Subcutaneous adipose tissue (tissue), 4 donors: ENCODE measurements around the gene EFCAB6. TPM values are rescaled to one million over a fixed set of nuclear protein-coding genes. Genes with fewer than 3 reads are reported as not detected.

ENCODE experiments used
- total RNA-seq, 4 donors: library from RNA; depleted of rRNA; stranded (reverse); fragments of >200 nt; gene quantifications; one replicate each; pipeline ENCODE4 v1.1.0, GENCODE V29; 2016
- TF ChIP-seq, protein P1 (sequence below): fragments of 450-650 bp; IDR thresholded peaks from one replicate; pipeline ENCODE4 v1.5.1; 2016; ENCODE audit warnings: low read depth, mild to moderate bottlenecking, control low read depth, antibody characterized with exemption, moderate library complexity

EFCAB6 gene
- total RNA-seq, 4 donors from 2014 or later = 2.1 to 4.0 (median 2.4) TPM

DNA sequence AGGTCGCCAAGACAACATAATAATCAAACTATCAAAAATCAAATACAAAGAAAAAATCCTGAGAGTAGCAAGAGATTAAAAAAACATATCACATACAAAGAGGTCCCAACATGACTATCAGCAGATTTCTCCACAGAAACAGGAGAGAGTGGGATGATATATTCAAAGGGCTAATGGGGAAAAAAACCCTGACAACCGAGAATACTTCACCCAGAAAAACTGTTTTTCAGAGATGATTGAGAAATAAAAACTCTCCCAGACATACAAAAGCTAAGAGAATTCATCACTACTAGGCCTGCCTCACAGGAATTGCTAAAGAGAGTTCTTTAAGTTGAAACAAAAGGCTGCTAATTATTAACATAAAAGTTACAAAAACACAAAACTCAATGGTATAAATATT is 108.1 kb downstream of the EFCAB6 start:
- TF ChIP-seq, protein P1, sequence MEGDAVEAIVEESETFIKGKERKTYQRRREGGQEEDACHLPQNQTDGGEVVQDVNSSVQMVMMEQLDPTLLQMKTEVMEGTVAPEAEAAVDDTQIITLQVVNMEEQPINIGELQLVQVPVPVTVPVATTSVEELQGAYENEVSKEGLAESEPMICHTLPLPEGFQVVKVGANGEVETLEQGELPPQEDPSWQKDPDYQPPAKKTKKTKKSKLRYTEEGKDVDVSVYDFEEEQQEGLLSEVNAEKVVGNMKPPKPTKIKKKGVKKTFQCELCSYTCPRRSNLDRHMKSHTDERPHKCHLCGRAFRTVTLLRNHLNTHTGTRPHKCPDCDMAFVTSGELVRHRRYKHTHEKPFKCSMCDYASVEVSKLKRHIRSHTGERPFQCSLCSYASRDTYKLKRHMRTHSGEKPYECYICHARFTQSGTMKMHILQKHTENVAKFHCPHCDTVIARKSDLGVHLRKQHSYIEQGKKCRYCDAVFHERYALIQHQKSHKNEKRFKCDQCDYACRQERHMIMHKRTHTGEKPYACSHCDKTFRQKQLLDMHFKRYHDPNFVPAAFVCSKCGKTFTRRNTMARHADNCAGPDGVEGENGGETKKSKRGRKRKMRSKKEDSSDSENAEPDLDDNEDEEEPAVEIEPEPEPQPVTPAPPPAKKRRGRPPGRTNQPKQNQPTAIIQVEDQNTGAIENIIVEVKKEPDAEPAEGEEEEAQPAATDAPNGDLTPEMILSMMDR = no peak

DNA sequence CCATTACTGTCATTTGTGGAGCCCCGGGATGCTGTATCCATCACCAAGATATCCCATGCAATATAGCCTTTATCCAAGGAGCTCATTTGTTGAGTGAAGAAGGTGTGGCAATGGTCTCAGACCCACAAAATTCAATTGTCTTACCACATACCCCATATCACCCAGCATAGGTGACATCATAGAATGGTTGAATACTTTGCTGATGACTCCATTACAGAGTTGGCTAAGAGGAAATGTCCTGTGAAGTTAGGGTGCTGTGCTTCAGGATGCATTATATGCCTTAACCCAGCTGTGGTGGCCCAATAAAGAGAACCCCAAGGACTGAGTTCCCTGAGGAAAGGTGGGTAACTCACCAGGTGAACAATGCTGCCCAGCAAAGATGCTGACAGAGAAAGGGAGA is 113.7 kb downstream of the EFCAB6 start:
- TF ChIP-seq, protein P1 = no peak

DNA sequence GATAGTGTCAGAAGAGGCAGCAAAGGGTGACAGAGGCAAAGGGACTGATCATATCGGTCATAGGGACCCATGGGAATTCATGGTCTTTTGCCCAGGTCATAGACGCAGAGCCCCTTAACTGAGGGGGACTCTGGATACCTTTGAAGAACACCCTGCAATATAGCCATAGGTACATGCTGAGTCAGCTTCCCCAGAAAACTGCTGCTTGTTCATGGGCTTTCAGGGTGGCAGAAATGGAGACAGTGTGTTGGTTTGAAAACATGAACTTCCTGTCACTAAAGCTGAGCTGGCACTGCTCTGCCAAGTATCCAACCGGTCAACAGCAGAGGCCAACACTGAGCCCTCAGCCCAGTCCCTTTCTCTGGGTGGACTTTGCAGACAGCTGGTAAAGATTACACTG is 114.2 kb downstream of the EFCAB6 start:
- TF ChIP-seq, protein P1 = no peak

DNA sequence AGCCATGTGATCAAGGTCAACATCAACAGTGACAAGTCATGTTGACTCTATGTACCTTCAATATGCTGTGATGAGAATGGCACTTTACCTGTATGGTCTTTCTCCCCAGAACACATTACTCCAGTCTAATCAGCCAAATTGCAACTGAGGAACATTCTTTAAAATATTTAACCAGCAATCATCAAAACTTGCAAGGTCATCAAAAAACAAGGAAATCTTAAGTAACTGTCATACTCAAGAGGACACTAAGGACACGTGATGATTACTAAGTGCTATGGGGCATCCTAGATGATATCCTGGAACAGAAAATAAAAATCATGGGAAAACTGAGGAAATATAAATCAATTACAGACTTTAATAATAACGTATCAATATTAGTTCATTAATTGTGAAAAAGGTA is 118.9 kb downstream of the EFCAB6 start:
- TF ChIP-seq, protein P1 = no peak

DNA sequence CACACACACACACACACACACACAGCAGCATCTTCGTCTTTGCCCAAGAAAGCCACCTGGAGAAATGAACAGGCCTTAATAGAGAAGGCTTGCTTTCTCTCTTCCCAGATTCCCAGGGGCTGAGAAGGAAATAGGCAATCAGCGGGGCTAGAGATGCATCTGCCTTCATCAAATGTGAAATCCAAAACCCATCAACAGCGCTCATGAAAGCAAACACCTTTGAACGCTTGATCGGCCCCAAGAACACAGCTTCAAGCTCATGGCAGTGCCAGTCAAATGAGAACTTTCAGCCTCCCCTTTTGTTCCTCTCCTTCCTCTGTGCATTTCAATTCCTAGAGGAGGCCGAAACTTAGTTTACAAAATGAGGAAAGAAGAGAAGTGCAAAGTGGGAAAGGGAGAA is 122.7 kb downstream of the EFCAB6 start:
- TF ChIP-seq, protein P1 = no peak

DNA sequence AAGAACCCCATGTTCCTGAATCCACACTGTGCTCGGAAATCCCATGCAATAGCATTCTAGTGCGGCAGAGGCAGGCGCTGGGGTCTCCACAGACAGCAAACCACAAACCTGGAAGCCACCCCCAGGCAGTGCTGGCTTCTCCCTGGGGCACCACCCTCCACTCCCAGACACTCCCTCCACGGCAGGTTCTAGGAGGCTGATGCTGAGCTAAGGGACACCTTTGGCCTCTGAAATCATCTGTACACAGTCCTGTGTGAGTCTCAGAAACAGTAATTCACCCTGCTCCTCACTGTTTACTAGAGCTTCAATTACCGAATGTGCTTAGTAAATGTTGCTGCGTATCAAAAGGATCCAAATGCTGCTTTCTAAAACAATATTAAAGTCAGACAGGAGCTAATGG is 129.3 kb downstream of the EFCAB6 start:
- TF ChIP-seq, protein P1 = no peak

DNA sequence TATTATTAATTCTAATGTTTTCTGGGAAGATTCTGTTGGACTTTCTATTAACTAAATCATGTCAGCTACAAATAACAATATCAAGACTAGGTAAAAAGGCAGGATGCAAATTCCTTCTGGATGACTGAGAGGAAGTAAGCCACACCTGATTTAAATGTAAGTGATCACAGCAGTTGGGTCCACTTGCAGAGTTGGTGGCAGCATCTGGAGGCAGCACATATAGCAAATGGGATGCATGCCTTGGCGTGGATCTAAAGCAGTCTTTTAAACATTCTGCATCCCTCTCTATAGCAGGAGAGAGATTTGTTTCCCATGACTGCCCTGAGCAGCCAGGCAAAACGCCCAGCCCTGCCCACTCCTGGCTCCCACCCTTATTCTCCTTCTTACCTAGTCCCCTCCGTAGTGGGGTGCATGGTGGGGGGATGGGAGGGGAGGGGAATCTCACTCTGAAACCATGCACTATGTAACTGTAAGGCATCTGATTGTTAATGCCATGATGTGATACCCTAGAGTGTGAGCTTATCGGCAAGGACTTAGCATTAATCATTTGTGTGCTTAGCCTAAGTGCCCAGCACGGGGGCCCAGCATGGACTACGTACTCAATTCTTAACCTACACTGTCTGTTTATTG is 130.3 kb downstream of the EFCAB6 start:
- TF ChIP-seq, protein P1 = no peak
